Ovary (tissue), 9 donors: Measurements from ENCODE around the gene FTO. TPM values are rescaled to one million over a fixed set of nuclear protein-coding genes. Genes with fewer than 3 reads are reported as not detected.

Experiments used
- DNase-seq, 5 donors: peaks; one replicate each; pipeline ENCODE4 v3.0.0-alpha.2; 2019 to 2020
- H3K27ac ChIP-seq, 2 donors: fragments of 200-600 bp; one replicate each; pipeline versions ENCODE4 v1.5.1 to v1.8.0; 2019 to 2022
- H3K27me3 ChIP-seq: fragments of 200-600 bp; one replicate; pipeline ENCODE4 v1.8.0; 2022
- H3K36me3 ChIP-seq: fragments of 200-600 bp; sonication (generic); one replicate; pipeline ENCODE4 v1.5.1; 2019
- H3K4me1 ChIP-seq: one replicate; pipeline ENCODE4 v1.8.1; 2013; ENCODE audit warnings: mild to moderate bottlenecking, moderate library complexity; ENCODE audit not compliant: insufficient read depth
- H3K4me3 ChIP-seq: fragments of 200-600 bp; sonication (generic); one replicate; pipeline ENCODE4 v1.5.1; 2017
- H3K9me3 ChIP-seq, 2 donors: fragments of 200-600 bp in 1 of 2; sonication (generic) in 1 of 2; one replicate each; pipeline versions ENCODE4 v1.5.1 to v1.8.1; 2013 to 2019; ENCODE audit warnings: mild to moderate bottlenecking in 1 of 2, moderate library complexity in 1 of 2
- CTCF ChIP-seq, 3 donors: fragments of 450-650 bp in 2 of 3; fragments of 200-600 bp in 1 of 3; IDR thresholded peaks; one replicate each; pipeline versions ENCODE4 v1.5.1 to v1.8.0; 2016 to 2022; ENCODE audit warnings: antibody characterized with exemption in 3 of 3, mild to moderate bottlenecking in 1 of 3
- EP300 ChIP-seq: sonication (generic); formaldehyde crosslinking; IDR thresholded peaks from one replicate; pipeline ENCODE4 v1.6.1; 2017; ENCODE audit warnings: antibody characterized with exemption
- POLR2A ChIP-seq: fragments of 450-650 bp; IDR thresholded peaks from one replicate; pipeline ENCODE4 v1.6.1; 2017; ENCODE audit warnings: antibody characterized with exemption, mild to moderate bottlenecking, moderate library complexity
- WGBS, 3 donors: extraction: QIAGEN DNeasy Blood & Tissue Kit in 1 of 3; methylation state at CpG; one replicate each; pipeline versions ENCODE4 v1.1.5 to v1.1.7; 2013 to 2017; 5-methylcytosine and 5-hydroxymethylcytosine counted together
- intact Hi-C, 4 donors: fragments of 100-400 bp; cut with DNase I; formaldehyde crosslinking; loops; one replicate each; pipeline versions ENCODE4 v1.11.0 to v1.15.1; 2022 to 2023
- polyA plus RNA-seq, 2 donors: library from polyadenylated mRNA; stranded (reverse); fragments of 200-250 nt in 1 of 2; fragments of 350-450 nt in 1 of 2; fragmentation: Illumina TruSeq in 1 of 2; extraction: RNeasy Lipid Tissue Mini Kit (QIAGEN cat#74804) in 1 of 2; gene quantifications; one replicate each; pipeline ENCODE4 v1.2.3, GENCODE V29; 2013 to 2014
- total RNA-seq, 7 donors: library from RNA; depleted of rRNA in 2 of 7; stranded (reverse); fragments of >200 nt in 2 of 7; fragmentation: NEBNext Ultra II Directional in 3 of 7; extraction: Animal tissue kit (Norgen Biotek cat#: 25700) in 3 of 7; gene quantifications; one replicate each; pipeline versions ENCODE4 v1.1.0 to v1.2.4, GENCODE V29; 2016 to 2023
- donor health status: DM: no; HTN: no; CAD: no; lungs with moderate emphysema.
- donor health status: DM: no; HTN: no; CAD: no.
- donor health status: Bipolar disorder and iron deficiency.
- donor health status: DM: yes; HTN: yes; CAD: no.
- donor health status: DM: no; HTN: no; CAD: no.
- donor health status: DM: yes; HTN: yes; CAD: no.

Gene FTO
- total and polyA plus RNA-seq, 9 donors = 43.6 to 128 (median 91.4) TPM

- Histone ChIP-seq H3K36me3 (no peaks in the 10 kb centered on the region), H3K4me1 (peaks cover 2% of the 10 kb centered on the region), H3K9me3 (no peaks in the 10 kb centered on the region), H3K27ac (no peak overlapping the region), H3K4me3 (no peak overlapping the region), H3K27me3 (no peaks in the 10 kb centered on the region)
- no peak for DNase-seq
- no peak for TF ChIP-seq POLR2A
- TF ChIP-seq CTCF (IDR thresholded peaks at IDR 0.05) = no peak
- no peak for TF ChIP-seq EP300
- WGBS, 3 donors = 26 to 35% (median 29%) methylated on average over 8 of the region's 8 CpGs
- intact Hi-C loops = no loop called here
Measured at GRCh38 chr16:53991754-53992378, 287.9 kb downstream of the FTO start.

GRCh38 chr16:53995378-53995777 lies 291.4 kb downstream of the FTO start:
- TF ChIP-seq CTCF (IDR thresholded peaks at IDR 0.05) = no peak
- no peak for TF ChIP-seq POLR2A
- no peak for TF ChIP-seq EP300
- Histone ChIP-seq H3K4me1 (peaks cover 2% of the 10 kb centered on the region), H3K36me3 (no peaks in the 10 kb centered on the region), H3K4me3 (no peak overlapping the region), H3K27me3 (no peaks in the 10 kb centered on the region), H3K27ac (no peak overlapping the region), H3K9me3 (no peaks in the 10 kb centered on the region)
- WGBS, 3 donors = 91 to 96% (median 92%) methylated on average over 6 of the region's 6 CpGs
- no peak for DNase-seq
- intact Hi-C loops = no loop called here

GRCh38 chr16:53996961-53997360 lies 293.0 kb downstream of the FTO start:
- Histone ChIP-seq H3K36me3 (no peaks in the 10 kb centered on the region), H3K27ac (no peak overlapping the region), H3K27me3 (no peaks in the 10 kb centered on the region), H3K4me3 (no peak overlapping the region), H3K4me1 (no peaks in the 10 kb centered on the region), H3K9me3 (no peaks in the 10 kb centered on the region)
- TF ChIP-seq CTCF (IDR thresholded peaks at IDR 0.05) = no peak
- no peak for TF ChIP-seq EP300
- no peak for TF ChIP-seq POLR2A
- 94 to 98% (median 96%) methylated on average over 5 of the region's 5 CpGs for WGBS, 3 donors
- DNase-seq = no peak
- intact Hi-C loops = no loop called here

GRCh38 chr16:53998024-53998810 lies 294.3 kb downstream of the FTO start:
- TF ChIP-seq POLR2A = no peak
- no peak for TF ChIP-seq CTCF (IDR thresholded peaks at IDR 0.05)
- TF ChIP-seq EP300 = no peak
- H3K27ac ChIP-seq = no peak overlapping the region
- intact Hi-C loops = no loop called here
- no peaks in the 10 kb centered on the region for H3K4me1 ChIP-seq
- H3K36me3 ChIP-seq = no peaks in the 10 kb centered on the region
- WGBS, 3 donors = 97 to 98% (median 97%) methylated on average over 5 of the region's 5 CpGs
- no peak overlapping the region for H3K4me3 ChIP-seq
- no peaks in the 10 kb centered on the region for H3K9me3 ChIP-seq
- H3K27me3 ChIP-seq = no peaks in the 10 kb centered on the region
- DNase-seq = no peak
